Inflammatory macrophage (primary cell): ENCODE results near the gene SLC45A1.
"Not testable (repeated sequence)": the region's sequence is repeated elsewhere in the genome, so short reads cannot be mapped to it uniquely, and the experiment has no call there.

ENCODE experiments used
- DNase-seq, 2 donors: peaks; one replicate each; pipeline ENCODE4 v3.0.0-alpha.2; 2020 to 2022
- total RNA-seq, 18 experiments: gene quantifications; one replicate each; lab custom pipeline; 2026; ENCODE audit warnings: mixed read lengths in 6 of 18, inconsistent platforms in 2 of 18; lab: John Stamatoyannopoulos, UW

The SLC45A1 gene
- 0 to 0.39 (median 0.08) reads per million in 18 experiments for total RNA-seq

GRCh38 chr1:8317647-8318381, at the start of gene SLC45A1:
SLC45A1 (plus strand) TSS chr1:8318114; CDS start chr1:8324330, 6,216 bp downstream.
- DNase-seq = peak; percentile 48 to 73

GRCh38 chr1:8273036-8273435, 44.9 kb upstream of the SLC45A1 start:
- no peak for DNase-seq

- no peak for DNase-seq
Measured at GRCh38 chr1:8274352-8274751, 43.6 kb upstream of the SLC45A1 start.

- no peak for DNase-seq
Measured at GRCh38 chr1:8276173-8276914, 41.6 kb upstream of the SLC45A1 start.

- no peak for DNase-seq
Measured at GRCh38 chr1:8276932-8277331, 41.0 kb upstream of the SLC45A1 start.

GRCh38 chr1:8278677-8279076, 39.2 kb upstream of the SLC45A1 start:
- DNase-seq = not testable (repeated sequence)

GRCh38 chr1:8281843-8282509, 35.9 kb upstream of the SLC45A1 start:
- DNase-seq = peak; percentile 63 to 67

- DNase-seq = peak; percentile 80 to 84
Measured at GRCh38 chr1:8283058-8283884, 34.6 kb upstream of the SLC45A1 start.

GRCh38 chr1:8284127-8284526, 33.8 kb upstream of the SLC45A1 start:
- no peak for DNase-seq

GRCh38 chr1:8285103-8285502, 32.8 kb upstream of the SLC45A1 start:
- DNase-seq = no peak

GRCh38 chr1:8285965-8286364, 31.9 kb upstream of the SLC45A1 start:
- DNase-seq = no peak

- no peak for DNase-seq
Measured at GRCh38 chr1:8293118-8293517, 24.8 kb upstream of the SLC45A1 start.

GRCh38 chr1:8293641-8294169, 24.2 kb upstream of the SLC45A1 start:
- DNase-seq = no peak

GRCh38 chr1:8294170-8294697, 23.7 kb upstream of the SLC45A1 start:
- no peak for DNase-seq

GRCh38 chr1:8297245-8297644, 20.7 kb upstream of the SLC45A1 start:
- DNase-seq = no peak

- no peak for DNase-seq
Measured at GRCh38 chr1:8299963-8300362, 18.0 kb upstream of the SLC45A1 start.

GRCh38 chr1:8302081-8302956, 15.6 kb upstream of the SLC45A1 start:
- DNase-seq = no peak

GRCh38 chr1:8303141-8303540, 14.8 kb upstream of the SLC45A1 start:
- DNase-seq = no peak

- no peak for DNase-seq
Measured at GRCh38 chr1:8303876-8304275, 14.0 kb upstream of the SLC45A1 start.

- DNase-seq = peak; percentile 59 to 77
Measured at GRCh38 chr1:8307628-8308027, 10.3 kb upstream of the SLC45A1 start.
